Fibroblast of lung (primary cell): ENCODE results near the gene SERPINI1.

Source experiments
- EZH2 ChIP-seq: IDR thresholded peaks from 2 replicates; pipeline ENCODE4 v1.5.1; 2012; ENCODE audit warnings: low read length, control low read depth, mild to moderate bottlenecking; ENCODE audit errors: missing control alignments
- TF ChIP-seq, protein P1 (sequence below), 2 donors: IDR thresholded peaks in 1 of 2; conservative IDR thresholded peaks in 1 of 2; 1 replicate in 1 of 2; 2 replicates in 1 of 2; pipeline ENCODE4 v1.5.1; 2011 to 2012; ENCODE audit warnings: low read length in 2 of 2, control low read depth in 1 of 2, inconsistent platforms in 1 of 2, low read depth in 1 of 2, mild to moderate bottlenecking in 1 of 2

DNA sequence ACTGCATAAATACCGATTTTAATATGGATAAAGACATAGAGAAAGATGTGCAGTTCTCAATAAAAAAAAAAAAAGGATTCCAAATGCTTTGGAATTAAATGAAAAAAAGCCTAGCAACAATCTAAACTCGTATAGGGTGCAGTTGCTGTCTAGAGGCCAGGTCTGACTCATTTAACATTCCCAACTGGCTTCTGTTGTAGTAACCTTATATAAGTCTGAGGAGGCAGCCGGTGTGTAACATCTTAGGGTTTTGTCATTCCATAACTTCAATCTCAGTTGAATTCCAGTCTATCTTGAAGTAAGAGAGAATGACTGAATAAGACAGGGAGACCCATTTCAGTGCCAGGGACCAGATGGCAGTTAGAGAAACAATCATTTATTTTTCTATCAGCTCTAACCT is 7.3 kb upstream of the SERPINI1 start:
- TF ChIP-seq, protein P1, sequence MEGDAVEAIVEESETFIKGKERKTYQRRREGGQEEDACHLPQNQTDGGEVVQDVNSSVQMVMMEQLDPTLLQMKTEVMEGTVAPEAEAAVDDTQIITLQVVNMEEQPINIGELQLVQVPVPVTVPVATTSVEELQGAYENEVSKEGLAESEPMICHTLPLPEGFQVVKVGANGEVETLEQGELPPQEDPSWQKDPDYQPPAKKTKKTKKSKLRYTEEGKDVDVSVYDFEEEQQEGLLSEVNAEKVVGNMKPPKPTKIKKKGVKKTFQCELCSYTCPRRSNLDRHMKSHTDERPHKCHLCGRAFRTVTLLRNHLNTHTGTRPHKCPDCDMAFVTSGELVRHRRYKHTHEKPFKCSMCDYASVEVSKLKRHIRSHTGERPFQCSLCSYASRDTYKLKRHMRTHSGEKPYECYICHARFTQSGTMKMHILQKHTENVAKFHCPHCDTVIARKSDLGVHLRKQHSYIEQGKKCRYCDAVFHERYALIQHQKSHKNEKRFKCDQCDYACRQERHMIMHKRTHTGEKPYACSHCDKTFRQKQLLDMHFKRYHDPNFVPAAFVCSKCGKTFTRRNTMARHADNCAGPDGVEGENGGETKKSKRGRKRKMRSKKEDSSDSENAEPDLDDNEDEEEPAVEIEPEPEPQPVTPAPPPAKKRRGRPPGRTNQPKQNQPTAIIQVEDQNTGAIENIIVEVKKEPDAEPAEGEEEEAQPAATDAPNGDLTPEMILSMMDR (conservative IDR thresholded peaks at IDR 0.05 in 1 of 2, IDR thresholded peaks at IDR 0.05 in 1 of 2; ENCODE audit: low read depth in 1 of 2, low read length in 2 of 2) = no peak
- no peak for TF ChIP-seq EZH2
